Activated B cell treated with CpG ODN at 0.5 μM for 24 hours (primary cell): Measurements from ENCODE around the gene RAPGEF1. TPM values are rescaled to one million over a fixed set of nuclear protein-coding genes. Genes with fewer than 3 reads are reported as not detected.

Experiments
- ATAC-seq: fragments of 200-7000 bp; cut with Tn5 transposase; one replicate; pipeline ENCODE4 v1.10.0; 2021; ENCODE audit warnings: low read depth, mild to moderate bottlenecking, moderate library complexity
- CTCF ChIA-PET: fragments of 350-600 bp; sonication (Branson Sonifier 250); formaldehyde crosslinking; loops from one replicate; lab custom pipeline; 2021; ENCODE audit warnings: antibody characterized with exemption; lab: Charles Lee
- POLR2A ChIA-PET: fragments of 350-600 bp; sonication (Branson Sonifier 250); formaldehyde crosslinking; loops from one replicate; lab custom pipeline; 2021; ENCODE audit warnings: antibody characterized with exemption; lab: Charles Lee
- DNase-seq: peaks from one replicate; pipeline ENCODE4 v3.0.0; 2022
- H3K27ac Mint-ChIP-seq: one replicate; pipeline ENCODE4 v1.8.0; 2020; ENCODE audit warnings: mixed read lengths
- H3K27me3 Mint-ChIP-seq: one replicate; pipeline ENCODE4 v1.8.0; 2021; ENCODE audit warnings: mixed read lengths
- H3K36me3 Mint-ChIP-seq: one replicate; pipeline ENCODE4 v1.8.0; 2021; ENCODE audit warnings: low read depth, mixed read lengths
- H3K4me1 Mint-ChIP-seq: one replicate; pipeline ENCODE4 v1.8.0; 2021; ENCODE audit warnings: mixed read lengths
- H3K4me3 Mint-ChIP-seq: one replicate; pipeline ENCODE4 v1.8.0; 2020; ENCODE audit warnings: mild to moderate bottlenecking, mixed read lengths
- H3K9me3 Mint-ChIP-seq: one replicate; pipeline ENCODE4 v1.8.0; 2020; ENCODE audit warnings: mixed read lengths
- intact Hi-C: fragments of 100-400 bp; cut with micrococcal nuclease; formaldehyde crosslinking; loops from one replicate; pipeline ENCODE4 v1.15.1; 2024
- total RNA-seq: library from RNA; stranded (reverse); gene quantifications from 2 replicates; pipeline ENCODE4 v1.2.3, GENCODE V29; 2022
- TF ChIP-seq, protein P1 (sequence below): fragments of 200-600 bp; IDR thresholded peaks from one replicate; pipeline ENCODE4 v1.8.0; 2022; ENCODE audit warnings: antibody characterized with exemption, mild to moderate bottlenecking

The RAPGEF1 gene
- total RNA-seq, 1 donor from 2014 or later, result 318 TPM

GRCh38 chr9:131701789-131702337 lies 38.0 kb downstream of the RAPGEF1 start:
- no peak overlapping the region for H3K27ac Mint-ChIP-seq
- CTCF ChIA-PET, result no interaction called here

GRCh38 chr9:131701436-131701781 lies 38.5 kb downstream of the RAPGEF1 start:
- peaks cover 99% of the 10 kb centered on the region for H3K4me1 Mint-ChIP-seq
- TF ChIP-seq, protein P1, sequence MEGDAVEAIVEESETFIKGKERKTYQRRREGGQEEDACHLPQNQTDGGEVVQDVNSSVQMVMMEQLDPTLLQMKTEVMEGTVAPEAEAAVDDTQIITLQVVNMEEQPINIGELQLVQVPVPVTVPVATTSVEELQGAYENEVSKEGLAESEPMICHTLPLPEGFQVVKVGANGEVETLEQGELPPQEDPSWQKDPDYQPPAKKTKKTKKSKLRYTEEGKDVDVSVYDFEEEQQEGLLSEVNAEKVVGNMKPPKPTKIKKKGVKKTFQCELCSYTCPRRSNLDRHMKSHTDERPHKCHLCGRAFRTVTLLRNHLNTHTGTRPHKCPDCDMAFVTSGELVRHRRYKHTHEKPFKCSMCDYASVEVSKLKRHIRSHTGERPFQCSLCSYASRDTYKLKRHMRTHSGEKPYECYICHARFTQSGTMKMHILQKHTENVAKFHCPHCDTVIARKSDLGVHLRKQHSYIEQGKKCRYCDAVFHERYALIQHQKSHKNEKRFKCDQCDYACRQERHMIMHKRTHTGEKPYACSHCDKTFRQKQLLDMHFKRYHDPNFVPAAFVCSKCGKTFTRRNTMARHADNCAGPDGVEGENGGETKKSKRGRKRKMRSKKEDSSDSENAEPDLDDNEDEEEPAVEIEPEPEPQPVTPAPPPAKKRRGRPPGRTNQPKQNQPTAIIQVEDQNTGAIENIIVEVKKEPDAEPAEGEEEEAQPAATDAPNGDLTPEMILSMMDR, result no peak
- ChIA-PET CTCF (no interaction called here), POLR2A (no interaction called here)
- H3K27ac Mint-ChIP-seq, result peak overlapping the region; percentile 50
- H3K4me3 Mint-ChIP-seq, result peak overlapping the region; percentile 56
- H3K27me3 Mint-ChIP-seq, result no peaks in the 10 kb centered on the region
- no peak for DNase-seq
- intact Hi-C loops, result no loop called here
- H3K36me3 Mint-ChIP-seq, result peaks cover 24% of the 10 kb centered on the region
- no peak for ATAC-seq
- H3K9me3 Mint-ChIP-seq, result no peaks in the 10 kb centered on the region

More at GRCh38 chr9:131701789-131702337, 38.0 kb downstream of the RAPGEF1 start:
- no peaks in the 10 kb centered on the region for H3K27me3 Mint-ChIP-seq
- intact Hi-C loops, result no loop called here
- H3K9me3 Mint-ChIP-seq, result no peaks in the 10 kb centered on the region
- POLR2A ChIA-PET, result interaction anchor here (0.5 kb wide), 1 partner anchor 856 kb away, joined by 3 read pairs; no protein-coding TSS in a partner anchor
- TF ChIP-seq, protein P1, result no peak
- no peak overlapping the region for H3K4me3 Mint-ChIP-seq
- ATAC-seq (no peak), DNase-seq (no peak)
- peaks cover 27% of the 10 kb centered on the region for H3K36me3 Mint-ChIP-seq
- H3K4me1 Mint-ChIP-seq, result peaks cover 99% of the 10 kb centered on the region

DNA sequence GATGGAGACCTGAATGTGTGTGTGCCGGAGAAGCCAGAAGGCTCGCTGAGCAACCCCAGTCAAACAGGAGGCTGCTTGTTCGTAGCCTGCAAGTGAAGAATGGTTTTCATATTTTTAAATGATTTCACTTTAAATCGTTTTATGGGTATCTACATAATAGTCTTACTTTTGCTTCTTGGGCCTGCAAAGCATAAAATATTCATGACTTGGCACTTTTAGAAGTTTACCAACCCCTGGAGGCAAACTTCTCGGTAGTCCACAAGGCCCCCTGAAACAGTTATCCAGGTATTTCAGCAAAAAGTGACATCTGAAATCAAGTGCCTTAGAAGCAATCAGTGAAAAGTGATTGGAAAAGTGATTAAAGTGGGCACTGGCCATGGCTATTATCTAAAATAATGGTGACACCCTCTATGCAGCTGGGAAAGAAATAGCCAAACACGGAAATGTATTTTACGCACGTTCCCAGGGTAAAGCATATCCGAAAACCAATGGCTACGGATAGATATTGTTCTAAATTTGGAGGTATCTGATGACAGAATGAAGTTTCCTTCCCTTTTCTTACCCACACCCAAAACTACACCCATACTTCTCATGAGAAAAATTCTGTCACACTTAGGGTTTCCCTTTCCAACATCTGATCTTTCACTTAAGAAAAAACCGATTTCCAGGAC lies 39.0 kb downstream of the RAPGEF1 start:
- no peak for ATAC-seq
- intact Hi-C loops, result no loop called here
- POLR2A ChIA-PET, result no interaction called here
- H3K27me3 Mint-ChIP-seq, result no peaks in the 10 kb centered on the region
- H3K36me3 Mint-ChIP-seq, result peaks cover 22% of the 10 kb centered on the region
- H3K9me3 Mint-ChIP-seq, result no peaks in the 10 kb centered on the region
- H3K27ac Mint-ChIP-seq, result peak overlapping the region; percentile 61
- H3K4me1 Mint-ChIP-seq, result peaks cover 99% of the 10 kb centered on the region
- TF ChIP-seq, protein P1, result no peak
- CTCF ChIA-PET, result no interaction called here
- peak overlapping the region; percentile 56 for H3K4me3 Mint-ChIP-seq
- DNase-seq, result no peak

- Mint-ChIP-seq H3K27ac (peak overlapping the region; percentile 50), H3K27me3 (no peaks in the 10 kb centered on the region), H3K4me1 (peaks cover 99% of the 10 kb centered on the region), H3K9me3 (no peaks in the 10 kb centered on the region), H3K4me3 (no peak overlapping the region), H3K36me3 (peaks cover 27% of the 10 kb centered on the region)
- no peak for ATAC-seq
- POLR2A ChIA-PET, result no interaction called here
- CTCF ChIA-PET, result no interaction called here
- TF ChIP-seq, protein P1, result no peak
- DNase-seq, result no peak
- intact Hi-C loops, result no loop called here
Measured at GRCh38 chr9:131700076-131700475, 39.8 kb downstream of the RAPGEF1 start.

DNA sequence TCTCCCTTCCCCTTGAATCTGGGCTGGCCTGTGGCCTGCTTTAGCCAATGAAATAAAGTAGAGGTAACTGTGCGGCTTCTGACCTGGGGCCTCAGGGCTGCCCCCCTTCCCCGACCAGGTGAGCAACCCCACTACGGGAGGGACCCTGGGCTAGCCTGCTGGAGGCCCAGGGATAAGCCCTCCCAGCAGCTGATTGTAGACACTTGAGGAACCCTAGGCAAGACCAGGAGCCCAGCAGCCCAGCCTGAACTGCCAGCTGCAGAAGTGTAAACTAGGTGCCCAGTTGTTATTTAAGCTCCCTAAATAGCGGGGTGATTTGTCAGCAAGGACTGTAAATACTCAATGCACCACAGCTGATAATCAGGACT lies 41.3 kb downstream of the RAPGEF1 start:
- Mint-ChIP-seq H3K4me3 (peak overlapping the region; percentile 36), H3K36me3 (peaks cover 32% of the 10 kb centered on the region), H3K27ac (peak overlapping the region; percentile 51), H3K4me1 (peaks cover 97% of the 10 kb centered on the region), H3K27me3 (no peaks in the 10 kb centered on the region), H3K9me3 (no peaks in the 10 kb centered on the region)
- DNase-seq (no peak), ATAC-seq (no peak)
- CTCF ChIA-PET, result interaction anchor here (0.8 to 2.4 kb wide), 3 partner anchors 10 to 107 kb away, joined by 3 to 7 read pairs (median 4); no protein-coding TSS in a partner anchor
- POLR2A ChIA-PET, result interaction anchor here (0.5 to 3.7 kb wide), 6 partner anchors 10 to 77 kb away, joined by 3 to 16 read pairs (median 5); no protein-coding TSS in a partner anchor
- intact Hi-C loops, result no loop called here
- TF ChIP-seq, protein P1, result no peak
